SK-N-SH (cell line): ENCODE results near the gene RADIL. TPM values are rescaled to one million over a fixed set of nuclear protein-coding genes. Genes with fewer than 3 reads are reported as not detected.

ENCODE experiments used
- CTCF ChIA-PET: fragments of 300-600, 350-600 bp; formaldehyde crosslinking; extraction: SDS; loops from one replicate; lab custom pipeline; 2021; lab: Yijun Ruan, JAX
- POLR2A ChIA-PET: fragments of 350-600 bp; sonication (Branson Sonifier 250); formaldehyde crosslinking; extraction: SDS; loops from one replicate; lab custom pipeline; 2020; ENCODE audit warnings: antibody characterized with exemption, inconsistent platforms; lab: Yijun Ruan, JAX
- DNase-seq: peaks from one replicate; pipeline ENCODE4 v3.0.0; 2012
- H2AFZ ChIP-seq: fragments of 200-600 bp; sonication (generic); 2 replicates; pipeline ENCODE4 v1.8.1; 2016; ENCODE audit warnings: antibody characterized with exemption, mild to moderate bottlenecking, low read depth
- H3F3A ChIP-seq: fragments of 200-600 bp; sonication (generic); replicated peaks from 2 replicates; pipeline ENCODE3; 2016; ENCODE audit warnings: antibody characterized with exemption, mild to moderate bottlenecking; ENCODE audit not compliant: insufficient read depth
- H3K27ac ChIP-seq, 2 experiments: fragments of 200-500 bp in 1 of 2; fragments of 200-600 bp in 1 of 2; sonication (Bioruptor generic) in 1 of 2; sonication (generic), shearing (Covaris generic) in 1 of 2; 2 replicates each; pipeline versions ENCODE4 v1.5.1 to v1.6.1; 2014 to 2016; ENCODE audit warnings: low read depth in 2 of 2, inconsistent platforms in 1 of 2, low read length in 1 of 2, mild to moderate bottlenecking in 1 of 2, mixed read lengths in 1 of 2
- H3K27me3 ChIP-seq: fragments of 200-600 bp; sonication (generic), shearing (Covaris generic); 2 replicates; pipeline ENCODE4 v1.6.1; 2016; ENCODE audit warnings: mixed run types; ENCODE audit not compliant: insufficient read depth
- H3K36me3 ChIP-seq, 2 experiments: fragments of 200-500 bp in 1 of 2; fragments of 200-600 bp in 1 of 2; sonication (Bioruptor generic) in 1 of 2; sonication (generic) in 1 of 2; replicated peaks in 1 of 2; 2 replicates each; pipeline versions ENCODE3 to v1.5.1; 2014 to 2016; ENCODE audit warnings: low read length in 1 of 2, mild to moderate bottlenecking in 1 of 2; ENCODE audit not compliant: insufficient read depth in 2 of 2, control insufficient read depth in 1 of 2
- H3K4me1 ChIP-seq, 2 experiments: fragments of 200-500 bp in 1 of 2; fragments of 200-600 bp in 1 of 2; sonication (Bioruptor generic) in 1 of 2; sonication (generic), shearing (Covaris generic) in 1 of 2; 2 replicates each; pipeline versions ENCODE4 v1.5.1 to v1.6.1; 2014 to 2016; ENCODE audit warnings: low read depth in 1 of 2, low read length in 1 of 2, mixed run types in 1 of 2; ENCODE audit not compliant: insufficient read depth in 2 of 2, control insufficient read depth in 1 of 2
- H3K4me2 ChIP-seq: fragments of 200-600 bp; sonication (generic), shearing (Covaris generic); 2 replicates; pipeline ENCODE4 v1.6.1; 2017; ENCODE audit warnings: mixed run types
- H3K4me3 ChIP-seq, 2 experiments: fragments of 200-500 bp in 1 of 2; fragments of 200-600 bp in 1 of 2; sonication (Bioruptor generic) in 1 of 2; sonication (generic), shearing (Covaris generic) in 1 of 2; 2 replicates each; pipeline versions ENCODE4 v1.5.1 to v1.8.1; 2014 to 2016; ENCODE audit warnings: low read depth in 2 of 2, inconsistent platforms in 1 of 2, low read length in 1 of 2, mild to moderate bottlenecking in 1 of 2, mixed read lengths in 1 of 2, moderate library complexity in 1 of 2
- H3K79me2 ChIP-seq: fragments of 200-600 bp; sonication (generic); 2 replicates; pipeline ENCODE4 v1.8.1; 2017; ENCODE audit warnings: mild to moderate bottlenecking; ENCODE audit not compliant: insufficient read depth
- H3K9ac ChIP-seq: fragments of 200-600 bp; sonication (generic); 2 replicates; pipeline ENCODE4 v1.6.1; 2017; ENCODE audit warnings: mixed run types
- H3K9me2 ChIP-seq: fragments of 200-600 bp; sonication (generic); 2 replicates; pipeline ENCODE4 v1.6.1; 2017; ENCODE audit warnings: mixed run types
- H3K9me3 ChIP-seq: fragments of 200-600 bp; sonication (generic); 2 replicates; pipeline ENCODE4 v1.6.1; 2017; ENCODE audit warnings: mixed run types, mild to moderate bottlenecking, moderate library complexity
- H4K20me1 ChIP-seq: fragments of 200-600 bp; sonication (generic); 2 replicates; pipeline ENCODE4 v1.6.1; 2017; ENCODE audit warnings: mild to moderate bottlenecking, mixed run types; ENCODE audit not compliant: insufficient read depth
- ELF1 ChIP-seq: IDR thresholded peaks from 2 replicates; pipeline ENCODE4 v1.4.0; 2012
- EP300 ChIP-seq, 2 experiments: IDR thresholded peaks; 2 replicates each; pipeline versions ENCODE4 v1.4.0 to v1.6.1; 2012; ENCODE audit warnings: borderline replicate concordance in 1 of 2, low read depth in 1 of 2, low read length in 1 of 2
- FOSL2 ChIP-seq: IDR thresholded peaks from 2 replicates; pipeline ENCODE4 v1.4.0; 2012; ENCODE audit warnings: low read depth, mild to moderate bottlenecking, moderate library complexity, borderline replicate concordance
- FOXM1 ChIP-seq: IDR thresholded peaks from 2 replicates; pipeline ENCODE4 v1.4.0; 2012; ENCODE audit warnings: low read depth, mild to moderate bottlenecking
- GABPA ChIP-seq: IDR thresholded peaks from 2 replicates; pipeline ENCODE4 v1.4.0; 2012; ENCODE audit warnings: low read depth, mild to moderate bottlenecking
- MAX ChIP-seq: IDR thresholded peaks from 2 replicates; pipeline ENCODE4 v1.4.0; 2012; ENCODE audit warnings: low read depth
- MXI1 ChIP-seq: IDR thresholded peaks from 2 replicates; pipeline ENCODE4 v1.6.1; 2012; ENCODE audit warnings: mild to moderate bottlenecking, low read depth, low read length, improper control_type of control experiment
- NFIC ChIP-seq: IDR thresholded peaks from 2 replicates; pipeline ENCODE4 v1.4.0; 2012; ENCODE audit warnings: borderline replicate concordance
- PBX3 ChIP-seq: IDR thresholded peaks from 2 replicates; pipeline ENCODE4; 2012
- RCOR1 ChIP-seq: fragments of 150-350 bp; IDR thresholded peaks from 2 replicates; pipeline ENCODE4 v1.6.1; 2017; ENCODE audit warnings: antibody characterized with exemption, low read length
- REST ChIP-seq: IDR thresholded peaks from 2 replicates; pipeline ENCODE4 v1.6.1; 2012; ENCODE audit warnings: mild to moderate bottlenecking, low read depth, low read length, moderate library complexity
- RFX5 ChIP-seq: IDR thresholded peaks from 2 replicates; pipeline ENCODE4 v1.6.1; 2012; ENCODE audit warnings: mild to moderate bottlenecking, improper control_type of control experiment, low read length
- RXRA ChIP-seq: IDR thresholded peaks from 2 replicates; pipeline ENCODE4 v1.4.0; 2012; ENCODE audit warnings: low read depth, mild to moderate bottlenecking, borderline replicate concordance
- SIN3A ChIP-seq: IDR thresholded peaks from 2 replicates; pipeline ENCODE4 v1.6.1; 2012; ENCODE audit warnings: low read depth, mild to moderate bottlenecking, low read length, moderate library complexity, borderline replicate concordance
- USF2 ChIP-seq: fragments of 150-350 bp; IDR thresholded peaks from 2 replicates; pipeline ENCODE4 v1.6.1; 2017; ENCODE audit warnings: antibody characterized with exemption, low read length, low read depth, borderline replicate concordance
- YY1 ChIP-seq: IDR thresholded peaks from 2 replicates; pipeline ENCODE4 v1.4.0; 2012; ENCODE audit warnings: low read depth, mild to moderate bottlenecking
- ZBTB33 ChIP-seq: IDR thresholded peaks from 2 replicates; pipeline ENCODE4 v1.4.0; 2012; ENCODE audit warnings: low read depth, borderline replicate concordance
- WGBS: methylation state at CpG from one replicate; pipeline ENCODE4 v1.1.6; 2017; ENCODE audit warnings: low lambda C conversion rate; 5-methylcytosine and 5-hydroxymethylcytosine counted together
- polyA plus RNA-seq, 3 experiments: library from polyadenylated mRNA; depleted of rRNA; stranded (reverse); fragments of >200 nt; gene quantifications; 2 replicates each; pipeline ENCODE4 v1.2.3, GENCODE V29; 2012

Gene RADIL
- polyA plus RNA-seq, 1 of the 3 experiments (the other 2 are of a cell fraction), result 4.3 TPM

GRCh38 chr7:4856336-4857057, 27.0 kb downstream of the RADIL start (continued):
- no peak for TF ChIP-seq USF2

GRCh38 chr7:4854916-4855315, 28.6 kb downstream of the RADIL start:
- H2AFZ ChIP-seq, result no peak overlapping the region
- DNase-seq, result no peak

More at GRCh38 chr7:4854916-4855315, 28.6 kb downstream of the RADIL start:
- Histone ChIP-seq H3K36me3 (no peaks in the 10 kb centered on the region), H3F3A (no peaks in the 10 kb centered on the region), H3K9ac (no peak overlapping the region), H3K27me3 (no peaks in the 10 kb centered on the region)
- no peak for TF ChIP-seq ZBTB33
- TF ChIP-seq REST, result no peak
- TF ChIP-seq MAX, result no peak
- no peak for TF ChIP-seq MXI1
- TF ChIP-seq SIN3A, result no peak
- no peak for TF ChIP-seq FOXM1
- TF ChIP-seq ELF1, result no peak
- TF ChIP-seq FOSL2, result no peak
- no peak for TF ChIP-seq RFX5
- TF ChIP-seq EP300 (IDR thresholded peaks at IDR 0.05; ENCODE audit: borderline replicate concordance in 1 of 2, low read depth in 1 of 2, low read length in 1 of 2), result no peak
- TF ChIP-seq RXRA, result no peak
- no peak for TF ChIP-seq PBX3
- TF ChIP-seq YY1, result no peak
- TF ChIP-seq RCOR1, result no peak
- TF ChIP-seq NFIC, result no peak
- no peak for TF ChIP-seq USF2
- TF ChIP-seq GABPA, result no peak
- TF ChIP-seq, all 33 proteins: peak for 0
- peaks cover 8% of the 10 kb centered on the region; the same call in 1 of the 2 replicates for H3K9me3 ChIP-seq
- WGBS, result 89% methylated on average over 6 of the region's 6 CpGs
- no peak overlapping the region for H3K4me2 ChIP-seq
- CTCF ChIA-PET, result interaction anchor here (0.6 to 22.9 kb wide), 5 partner anchors 21 to 1756 kb away, joined by 3 to 645 read pairs (median 6); partner anchors contain the start of gene RADIL
- H3K9me2 ChIP-seq, result no peaks in the 10 kb centered on the region
- H3K4me3 ChIP-seq, result no peak overlapping the region
- H3K79me2 ChIP-seq, result no peaks in the 10 kb centered on the region
- no peak overlapping the region for H3K27ac ChIP-seq
- no peaks in the 10 kb centered on the region for H4K20me1 ChIP-seq
- POLR2A ChIA-PET, result interaction anchor here (2.8 kb wide), 1 partner anchor 28 kb away, joined by 15 read pairs; the partner anchor contains the start of gene RADIL
- peaks cover 0 to 17% of the 10 kb centered on the region in 2 experiments; a peak in 2 of 4 replicates for H3K4me1 ChIP-seq
